GM12878 (cell line): Measurements from ENCODE around the gene PDE3B. TPM values are rescaled to one million over a fixed set of nuclear protein-coding genes. Genes with fewer than 3 reads are reported as not detected.

ENCODE experiments used
- ATAC-seq: fragments of 200-7000 bp; cut with Tn5 transposase; 3 replicates; pipeline ENCODE4 v1.9.1; 2020; ENCODE audit warnings: mild to moderate bottlenecking, moderate library complexity
- BruUV-seq: library from RNA; stranded (reverse); fragments of 400-500 nt; replicated peaks from 2 replicates; lab custom pipeline; 2021; lab: Mats Ljungman, UMichigan
- CTCF ChIA-PET: fragments of 300-600 bp; sonication (Branson Sonifier 250); formaldehyde crosslinking; extraction: SDS; loops from one replicate; lab custom pipeline; 2021; ENCODE audit warnings: inconsistent platforms; lab: Yijun Ruan, JAX
- POLR2A ChIA-PET: fragments of 350-600 bp; formaldehyde crosslinking; extraction: SDS; loops from one replicate; lab custom pipeline; 2021; ENCODE audit warnings: inconsistent platforms; lab: Charles Lee
- RAD21 ChIA-PET: fragments of 300-600 bp; sonication (Branson Sonifier 250); formaldehyde crosslinking; loops from one replicate; lab custom pipeline; 2023; ENCODE audit warnings: antibody characterized with exemption; ENCODE audit not compliant: unreplicated experiment; lab: Charles Lee
- SMC1A ChIA-PET: fragments of 300-600 bp; sonication (Branson Sonifier 250); formaldehyde crosslinking; loops from one replicate; lab custom pipeline; 2023; ENCODE audit not compliant: unreplicated experiment, uncharacterized antibody; lab: Charles Lee
- DNase-seq: peaks from one replicate; pipeline ENCODE4 v3.0.0-alpha.2; 2011; ENCODE audit warnings: low read depth, low spot score
- FAIRE-seq: peaks from 3 replicates; lab custom pipeline; 2011; peaks lifted over from hg19 to GRCh38; lab: Jason Lieb, UNC
- H2AFZ ChIP-seq: 2 replicates; pipeline ENCODE4 v1.6.0; 2011; ENCODE audit warnings: low read depth, low read length, control low read depth; ENCODE audit not compliant: control insufficient read depth
- H3K27ac ChIP-seq: 2 replicates; pipeline ENCODE4 v1.5.1; 2011; ENCODE audit warnings: control low read depth; ENCODE audit not compliant: control insufficient read depth, insufficient read depth
- H3K27me3 ChIP-seq, 2 experiments: replicated peaks in 1 of 2; 2 replicates each; pipeline versions ENCODE4 v1.6.0 to v1.6.1; 2011; ENCODE audit warnings: low read length in 1 of 2; ENCODE audit not compliant: control insufficient read depth in 2 of 2, insufficient read depth in 2 of 2
- H3K36me3 ChIP-seq, 2 experiments: 2 replicates each; pipeline ENCODE4 v1.5.1; 2011; ENCODE audit warnings: low read length in 1 of 2; ENCODE audit not compliant: control insufficient read depth in 2 of 2, insufficient read depth in 2 of 2
- H3K4me1 ChIP-seq: 2 replicates; pipeline ENCODE4 v1.6.1; 2011; ENCODE audit warnings: mild to moderate bottlenecking, low read length, moderate library complexity, mixed read lengths; ENCODE audit not compliant: control insufficient read depth, insufficient read depth
- H3K4me2 ChIP-seq: 2 replicates; pipeline ENCODE4 v1.6.0; 2011; ENCODE audit warnings: control low read depth; ENCODE audit not compliant: control insufficient read depth, insufficient read depth
- H3K4me3 ChIP-seq: fragments of 200-600 bp; sonication (generic); 2 replicates; pipeline ENCODE4 v1.5.1; 2016
- H3K79me2 ChIP-seq: 2 replicates; pipeline ENCODE4 v1.6.0; 2011; ENCODE audit warnings: low read length; ENCODE audit not compliant: control insufficient read depth, insufficient read depth
- H3K9ac ChIP-seq: 2 replicates; pipeline ENCODE4 v1.8.0; 2011; ENCODE audit warnings: low read length, control low read depth, mixed read lengths; ENCODE audit not compliant: control insufficient read depth, insufficient read depth
- H3K9me3 ChIP-seq: replicated peaks from 3 replicates; pipeline ENCODE4 v1.5.1; 2011; ENCODE audit warnings: mild to moderate bottlenecking, low read length; ENCODE audit not compliant: control insufficient read depth, insufficient read depth
- H4K20me1 ChIP-seq: 2 replicates; pipeline ENCODE4 v1.6.0; 2011; ENCODE audit not compliant: control insufficient read depth, insufficient read depth
- CTCF ChIP-seq, 3 experiments: IDR thresholded peaks in 2 of 3; conservative IDR thresholded peaks in 1 of 3; 2 replicates each; pipeline ENCODE4 v1.5.1; 2011; ENCODE audit warnings: low read depth in 3 of 3, low read length in 3 of 3, mild to moderate bottlenecking in 3 of 3, control low read depth in 2 of 3, moderate library complexity in 2 of 3, inconsistent platforms in 1 of 3, mixed read lengths in 1 of 3; ENCODE audit not compliant: control insufficient read depth in 2 of 3, insufficient read depth in 1 of 3; ENCODE audit errors: extremely low read depth in 1 of 3
- CUX1 ChIP-seq: IDR thresholded peaks from 2 replicates; pipeline ENCODE4 v1.6.1; 2012; ENCODE audit warnings: improper control_type of control experiment, low read depth, low read length; ENCODE audit not compliant: insufficient replicate concordance
- HDGF ChIP-seq: fragments of 450-650 bp; IDR thresholded peaks from 2 replicates; pipeline ENCODE4 v1.6.1; 2016; ENCODE audit warnings: antibody characterized with exemption
- KLF5 ChIP-seq: fragments of 450-650 bp; IDR thresholded peaks from 2 replicates; pipeline ENCODE4 v1.6.1; 2014; ENCODE audit warnings: mild to moderate bottlenecking; ENCODE audit not compliant: partially characterized antibody
- MEF2B ChIP-seq: fragments of 450-650 bp; IDR thresholded peaks from 2 replicates; pipeline ENCODE4 v1.6.1; 2018; ENCODE audit warnings: mild to moderate bottlenecking, moderate library complexity; ENCODE audit not compliant: partially characterized antibody, poor library complexity, severe bottlenecking
- MTA3 ChIP-seq: IDR thresholded peaks from 2 replicates; pipeline ENCODE4 v1.6.1; 2012; ENCODE audit warnings: low read length, inconsistent platforms, borderline replicate concordance
- PML ChIP-seq: IDR thresholded peaks from 2 replicates; pipeline ENCODE4 v1.6.1; 2012; ENCODE audit warnings: low read length, inconsistent platforms
- REST ChIP-seq: IDR thresholded peaks from 2 replicates; pipeline ENCODE4 v1.6.1; 2012; ENCODE audit warnings: mild to moderate bottlenecking, low read depth, low read length
- RUNX3 ChIP-seq: IDR thresholded peaks from 2 replicates; pipeline ENCODE4 v1.6.1; 2012; ENCODE audit warnings: low read length, inconsistent platforms
- SREBF2 ChIP-seq: IDR thresholded peaks from 2 replicates; pipeline ENCODE4 v1.6.1; 2012; ENCODE audit warnings: mild to moderate bottlenecking, low read length
- STAT3 ChIP-seq: IDR thresholded peaks from 2 replicates; pipeline ENCODE4 v1.6.1; 2011; ENCODE audit warnings: low read depth, low read length, improper control_type of control experiment
- TAF1 ChIP-seq: IDR thresholded peaks from 2 replicates; pipeline ENCODE4 v1.6.1; 2011; ENCODE audit warnings: mild to moderate bottlenecking, low read depth, low read length, borderline replicate concordance
- TBL1XR1 ChIP-seq: IDR thresholded peaks from 2 replicates; pipeline ENCODE4 v1.6.1; 2012; ENCODE audit warnings: low read depth, low read length, improper control_type of control experiment
- ZSCAN29 ChIP-seq: fragments of 450-650 bp; IDR thresholded peaks from 2 replicates; pipeline ENCODE4 v1.6.1; 2017; ENCODE audit warnings: mild to moderate bottlenecking, moderate library complexity
- WGBS: methylation state at CpG from one replicate; pipeline ENCODE4 v1.1.6; 2016; ENCODE audit warnings: low lambda C conversion rate; ENCODE audit not compliant: insufficient replicate concordance, insufficient coverage; ENCODE audit errors: missing lambda C conversion rate; 5-methylcytosine and 5-hydroxymethylcytosine counted together
- in situ Hi-C: fragments of 300-500 bp; cut with MboI; formaldehyde crosslinking; loops from 9 replicates; pipeline ENCODE4 v1.14.3; 2018; ENCODE audit warnings: mixed read lengths
- intact Hi-C: fragments of 100-400 bp; cut with micrococcal nuclease; formaldehyde crosslinking; loops from one replicate; pipeline ENCODE4 v1.14.2; 2022; ENCODE audit not compliant: unreplicated experiment
- polyA plus RNA-seq, 11 experiments: library from polyadenylated mRNA; depleted of rRNA in 4 of 11; unstranded in 6 of 11; stranded (reverse) in 5 of 11; fragments of >200 nt; fragmentation: Nextera tagmentation in 4 of 11; fragmentation: Illumina TruSeq in 1 of 11; extraction: Ambion mirVana in 4 of 11; extraction: Trizol in 1 of 11; gene quantifications; 1 replicate in 1 of 11; 2 replicates in 10 of 11; pipeline versions ENCODE4 v1.2.1 to v1.2.3, GENCODE V29; 2011 to 2016; ENCODE audit warnings: inconsistent platforms in 2 of 11, missing spikeins in 2 of 11, low read depth in 1 of 11
- total RNA-seq, 4 experiments: library from RNA; depleted of rRNA in 3 of 4; stranded (reverse); fragments of >200 nt in 3 of 4; fragmentation: Illumina TruSeq in 1 of 4; extraction: Trizol in 1 of 4; gene quantifications; 2 replicates each; pipeline versions ENCODE4 v1.2.1 to v1.2.3, GENCODE V29; 2013 to 2021

PDE3B gene
- total and polyA plus RNA-seq, 10 of the 15 experiments (the other 5 are each of a cell fraction or from before 2014, with no cell fraction given): 0.04 to 3.1 (median 1.9) TPM

DNA sequence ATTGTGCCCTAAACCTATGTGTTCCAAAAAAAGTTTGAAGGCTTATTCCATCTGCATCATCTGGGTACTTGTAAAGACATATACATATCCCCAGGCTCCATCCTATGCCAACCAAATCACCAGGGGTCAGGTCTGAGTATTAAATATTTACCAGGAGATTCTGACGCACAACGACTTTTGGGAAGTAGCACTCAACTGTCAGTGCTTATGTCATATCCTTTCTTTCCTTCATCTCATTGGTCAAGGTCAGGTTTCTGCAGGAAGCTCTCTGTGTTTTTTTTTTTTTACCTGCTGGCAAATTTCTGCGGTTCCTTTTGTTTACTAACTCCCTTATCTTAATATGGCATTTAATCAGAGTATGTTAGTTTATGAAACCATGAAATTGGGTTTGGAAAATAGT lies 270.9 kb downstream of the PDE3B start:
- CTCF ChIA-PET: interaction anchor here (1.0 to 1.2 kb wide), 2 partner anchors 8 to 92 kb away, joined by 3 read pairs; no protein-coding TSS in a partner anchor
- WGBS: 72% methylated on average over 3 of the region's 3 CpGs
- no peak for TF ChIP-seq SREBF2
- no peak for TF ChIP-seq STAT3
- TF ChIP-seq TBL1XR1: no peak
- no peak for TF ChIP-seq CTCF (IDR thresholded peaks at IDR 0.05 in 2 of 3, conservative IDR thresholded peaks at IDR 0.05 in 1 of 3; ENCODE audit: control insufficient read depth in 2 of 3, extremely low read depth in 1 of 3, insufficient read depth in 1 of 3, low read depth in 3 of 3, low read length in 3 of 3)
- no peak for TF ChIP-seq PML
- TF ChIP-seq REST: no peak
- no peak for TF ChIP-seq TAF1
- no peak for TF ChIP-seq ZSCAN29
- TF ChIP-seq RUNX3: no peak
- TF ChIP-seq CUX1: no peak
- no peak for TF ChIP-seq MTA3
- no peak for TF ChIP-seq HDGF
- no peak for TF ChIP-seq MEF2B
- TF ChIP-seq KLF5: no peak

More for the DNA sequence above, 270.9 kb downstream of the PDE3B start:
- no peaks in the 10 kb centered on the region for H4K20me1 ChIP-seq
- ChIA-PET RAD21 (no interaction called here), POLR2A (no interaction called here), SMC1A (interaction anchor here (0.6 kb wide), 1 partner anchor 1974 kb away, joined by 3 read pairs; no protein-coding TSS in a partner anchor)
- no peak overlapping the region for H3K9ac ChIP-seq
- in situ Hi-C loops: no loop called here
- BruUV-seq: no TSS peak
- intact Hi-C loops: no loop called here
- H3K4me3 ChIP-seq: no peak overlapping the region
- H3K4me2 ChIP-seq: no peak overlapping the region
- H3K79me2 ChIP-seq: no peaks in the 10 kb centered on the region
- no peaks in the 10 kb centered on the region for H3K4me1 ChIP-seq
- no peak for DNase-seq
- no peak for FAIRE-seq
- H3K27ac ChIP-seq: no peak overlapping the region
- no peak for ATAC-seq
- H3K36me3 ChIP-seq: no peaks in the 10 kb centered on the region
- H3K27me3 ChIP-seq: no peaks in the 10 kb centered on the region
- H2AFZ ChIP-seq: no peak overlapping the region
- H3K9me3 ChIP-seq: no peaks in the 10 kb centered on the region
